Activated B cell treated with CpG ODN at 0.5 μM for 24 hours (primary cell): ENCODE measurements around the gene SERPINB11. TPM values are rescaled to one million over a fixed set of nuclear protein-coding genes. Genes with fewer than 3 reads are reported as not detected.

ENCODE experiments used
- ATAC-seq: fragments of 200-7000 bp; cut with Tn5 transposase; one replicate; pipeline ENCODE4 v1.10.0; 2021; ENCODE audit warnings: low read depth, mild to moderate bottlenecking, moderate library complexity
- CTCF ChIA-PET: fragments of 350-600 bp; sonication (Branson Sonifier 250); formaldehyde crosslinking; loops from one replicate; lab custom pipeline; 2021; ENCODE audit warnings: antibody characterized with exemption; lab: Charles Lee
- POLR2A ChIA-PET: fragments of 350-600 bp; sonication (Branson Sonifier 250); formaldehyde crosslinking; loops from one replicate; lab custom pipeline; 2021; ENCODE audit warnings: antibody characterized with exemption; lab: Charles Lee
- DNase-seq: peaks from one replicate; pipeline ENCODE4 v3.0.0; 2022
- H3K27ac Mint-ChIP-seq: one replicate; pipeline ENCODE4 v1.8.0; 2020; ENCODE audit warnings: mixed read lengths
- H3K27me3 Mint-ChIP-seq: one replicate; pipeline ENCODE4 v1.8.0; 2021; ENCODE audit warnings: mixed read lengths
- H3K36me3 Mint-ChIP-seq: one replicate; pipeline ENCODE4 v1.8.0; 2021; ENCODE audit warnings: low read depth, mixed read lengths
- H3K4me1 Mint-ChIP-seq: one replicate; pipeline ENCODE4 v1.8.0; 2021; ENCODE audit warnings: mixed read lengths
- H3K4me3 Mint-ChIP-seq: one replicate; pipeline ENCODE4 v1.8.0; 2020; ENCODE audit warnings: mild to moderate bottlenecking, mixed read lengths
- H3K9me3 Mint-ChIP-seq: one replicate; pipeline ENCODE4 v1.8.0; 2020; ENCODE audit warnings: mixed read lengths
- intact Hi-C: fragments of 100-400 bp; cut with micrococcal nuclease; formaldehyde crosslinking; loops from one replicate; pipeline ENCODE4 v1.15.1; 2024
- total RNA-seq: library from RNA; stranded (reverse); gene quantifications from 2 replicates; pipeline ENCODE4 v1.2.3, GENCODE V29; 2022
- TF ChIP-seq, protein P1 (sequence below): fragments of 200-600 bp; IDR thresholded peaks from one replicate; pipeline ENCODE4 v1.8.0; 2022; ENCODE audit warnings: antibody characterized with exemption, mild to moderate bottlenecking

The SERPINB11 gene
- total RNA-seq, 1 donor from 2014 or later: not detected

DNA sequence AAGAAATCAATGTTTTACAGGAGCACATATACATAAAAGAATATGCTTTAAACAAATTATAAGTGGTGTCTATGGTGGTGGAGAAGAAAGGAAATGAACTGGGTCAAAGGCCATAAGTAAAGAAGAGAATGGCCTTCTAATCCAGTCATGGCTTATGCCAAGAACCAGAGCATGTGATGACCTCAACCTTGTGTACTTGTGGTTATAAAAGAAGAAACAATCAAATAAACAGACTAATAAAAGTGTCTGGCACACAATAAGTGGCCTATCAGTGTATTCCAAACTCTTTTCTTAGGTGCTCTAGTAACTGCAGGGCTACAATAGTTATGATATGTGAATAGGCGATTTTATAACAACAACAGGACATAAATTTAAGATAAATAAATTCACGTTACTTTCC lies 2.6 kb downstream of the SERPINB11 start:
- no peak for DNase-seq
- no peaks in the 10 kb centered on the region for H3K27me3 Mint-ChIP-seq
- intact Hi-C loops: no loop called here
- no peaks in the 10 kb centered on the region for H3K4me1 Mint-ChIP-seq
- H3K4me3 Mint-ChIP-seq: no peak overlapping the region
- POLR2A ChIA-PET: no interaction called here
- no peaks in the 10 kb centered on the region for H3K9me3 Mint-ChIP-seq
- H3K27ac Mint-ChIP-seq: no peak overlapping the region
- ATAC-seq: no peak
- TF ChIP-seq, protein P1, sequence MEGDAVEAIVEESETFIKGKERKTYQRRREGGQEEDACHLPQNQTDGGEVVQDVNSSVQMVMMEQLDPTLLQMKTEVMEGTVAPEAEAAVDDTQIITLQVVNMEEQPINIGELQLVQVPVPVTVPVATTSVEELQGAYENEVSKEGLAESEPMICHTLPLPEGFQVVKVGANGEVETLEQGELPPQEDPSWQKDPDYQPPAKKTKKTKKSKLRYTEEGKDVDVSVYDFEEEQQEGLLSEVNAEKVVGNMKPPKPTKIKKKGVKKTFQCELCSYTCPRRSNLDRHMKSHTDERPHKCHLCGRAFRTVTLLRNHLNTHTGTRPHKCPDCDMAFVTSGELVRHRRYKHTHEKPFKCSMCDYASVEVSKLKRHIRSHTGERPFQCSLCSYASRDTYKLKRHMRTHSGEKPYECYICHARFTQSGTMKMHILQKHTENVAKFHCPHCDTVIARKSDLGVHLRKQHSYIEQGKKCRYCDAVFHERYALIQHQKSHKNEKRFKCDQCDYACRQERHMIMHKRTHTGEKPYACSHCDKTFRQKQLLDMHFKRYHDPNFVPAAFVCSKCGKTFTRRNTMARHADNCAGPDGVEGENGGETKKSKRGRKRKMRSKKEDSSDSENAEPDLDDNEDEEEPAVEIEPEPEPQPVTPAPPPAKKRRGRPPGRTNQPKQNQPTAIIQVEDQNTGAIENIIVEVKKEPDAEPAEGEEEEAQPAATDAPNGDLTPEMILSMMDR: no peak
- CTCF ChIA-PET: no interaction called here
- no peaks in the 10 kb centered on the region for H3K36me3 Mint-ChIP-seq

DNA sequence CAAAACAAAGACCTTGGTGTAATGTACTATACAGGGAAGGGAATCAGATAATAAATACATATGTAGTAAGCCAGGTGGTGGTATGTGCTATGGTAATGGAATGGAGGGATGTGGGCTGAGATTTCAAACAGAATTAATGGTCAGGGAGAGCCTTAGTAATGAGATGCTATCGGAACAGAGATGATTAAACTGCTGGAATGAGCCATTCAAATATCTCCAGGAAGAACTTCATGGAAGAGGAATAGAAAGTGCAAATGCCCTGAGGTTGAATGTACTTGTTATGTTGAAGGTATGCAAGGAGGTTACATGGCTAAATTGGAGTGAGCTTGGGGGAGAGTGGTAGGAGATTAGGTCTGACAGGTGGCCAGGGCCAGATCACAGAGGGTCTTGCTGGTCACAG lies 5.1 kb downstream of the SERPINB11 start:
- no peak overlapping the region for H3K27ac Mint-ChIP-seq
- TF ChIP-seq, protein P1: no peak
- no peak overlapping the region for H3K4me3 Mint-ChIP-seq
- H3K36me3 Mint-ChIP-seq: no peaks in the 10 kb centered on the region
- no peaks in the 10 kb centered on the region for H3K4me1 Mint-ChIP-seq
- no peak for DNase-seq
- ATAC-seq: no peak
- POLR2A ChIA-PET: no interaction called here
- intact Hi-C loops: no loop called here
- no peaks in the 10 kb centered on the region for H3K9me3 Mint-ChIP-seq
- no peaks in the 10 kb centered on the region for H3K27me3 Mint-ChIP-seq
- CTCF ChIA-PET: no interaction called here

DNA sequence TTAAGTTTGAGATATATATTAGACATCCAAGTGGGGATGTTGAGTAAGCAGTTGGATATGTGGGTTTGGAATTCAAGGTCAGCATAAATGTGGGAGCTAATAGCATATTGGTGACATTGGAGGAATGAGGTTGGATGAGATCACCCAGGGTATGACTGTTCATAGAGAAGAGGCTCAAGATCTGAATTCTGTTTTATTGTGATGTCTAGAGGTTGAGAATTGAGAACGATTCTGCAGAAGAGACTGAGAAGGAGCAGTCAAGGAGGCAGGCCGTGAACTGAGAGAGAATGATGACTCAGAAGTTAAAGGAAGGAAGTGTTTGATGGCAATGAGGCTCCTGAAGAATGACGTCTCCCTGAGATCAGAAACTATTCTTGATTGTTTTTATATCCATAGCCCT lies 5.9 kb downstream of the SERPINB11 start:
- no peak overlapping the region for H3K27ac Mint-ChIP-seq
- ATAC-seq: no peak
- TF ChIP-seq, protein P1: no peak
- H3K9me3 Mint-ChIP-seq: peaks cover 4% of the 10 kb centered on the region
- intact Hi-C loops: no loop called here
- DNase-seq: no peak
- H3K36me3 Mint-ChIP-seq: no peaks in the 10 kb centered on the region
- H3K4me1 Mint-ChIP-seq: no peaks in the 10 kb centered on the region
- no peaks in the 10 kb centered on the region for H3K27me3 Mint-ChIP-seq
- ChIA-PET CTCF (no interaction called here), POLR2A (no interaction called here)
- H3K4me3 Mint-ChIP-seq: no peak overlapping the region

DNA sequence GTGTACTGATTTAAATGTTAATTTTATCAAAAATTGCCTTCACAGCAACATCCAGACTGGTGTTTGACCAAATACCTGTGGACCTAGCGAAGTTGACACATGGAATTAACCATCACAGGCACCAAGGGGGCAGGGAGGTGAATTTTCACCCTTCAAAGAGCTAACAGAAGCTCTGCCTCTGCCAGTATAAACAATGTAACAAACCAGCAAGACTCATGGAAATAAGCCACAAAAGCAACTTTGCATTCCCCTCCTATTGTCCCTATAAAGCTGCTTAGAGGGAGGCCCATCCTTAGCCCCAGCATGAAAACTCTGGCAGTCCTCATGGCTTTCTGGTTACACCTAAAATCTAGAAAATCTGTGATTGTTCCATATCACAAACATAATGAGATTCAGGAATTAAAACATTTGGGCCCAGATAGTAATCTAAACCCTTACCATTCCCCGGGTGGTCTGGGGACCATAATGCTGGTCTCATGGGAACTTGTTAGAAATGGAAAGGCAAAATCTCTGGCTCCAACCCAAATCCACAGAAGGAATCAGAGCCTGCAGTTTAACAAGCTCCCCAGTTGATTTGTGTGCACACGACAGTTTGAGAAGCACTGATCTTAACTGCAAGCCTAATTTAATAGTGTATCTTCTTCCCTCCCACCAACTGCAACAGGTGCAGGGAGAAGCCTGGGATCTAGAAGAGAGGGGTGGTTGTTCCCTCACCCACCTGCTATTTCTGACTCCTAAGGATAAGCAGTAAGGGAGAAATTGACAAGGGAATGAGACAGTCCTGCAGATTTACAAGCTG lies 23.1 kb downstream of the SERPINB11 start:
- no peaks in the 10 kb centered on the region for H3K27me3 Mint-ChIP-seq
- ChIA-PET CTCF (no interaction called here), POLR2A (no interaction called here)
- no peaks in the 10 kb centered on the region for H3K4me1 Mint-ChIP-seq
- intact Hi-C loops: no loop called here
- no peaks in the 10 kb centered on the region for H3K36me3 Mint-ChIP-seq
- H3K4me3 Mint-ChIP-seq: no peak overlapping the region
- no peaks in the 10 kb centered on the region for H3K9me3 Mint-ChIP-seq
- TF ChIP-seq, protein P1: no peak
- no peak overlapping the region for H3K27ac Mint-ChIP-seq
- no peak for ATAC-seq
- no peak for DNase-seq

DNA sequence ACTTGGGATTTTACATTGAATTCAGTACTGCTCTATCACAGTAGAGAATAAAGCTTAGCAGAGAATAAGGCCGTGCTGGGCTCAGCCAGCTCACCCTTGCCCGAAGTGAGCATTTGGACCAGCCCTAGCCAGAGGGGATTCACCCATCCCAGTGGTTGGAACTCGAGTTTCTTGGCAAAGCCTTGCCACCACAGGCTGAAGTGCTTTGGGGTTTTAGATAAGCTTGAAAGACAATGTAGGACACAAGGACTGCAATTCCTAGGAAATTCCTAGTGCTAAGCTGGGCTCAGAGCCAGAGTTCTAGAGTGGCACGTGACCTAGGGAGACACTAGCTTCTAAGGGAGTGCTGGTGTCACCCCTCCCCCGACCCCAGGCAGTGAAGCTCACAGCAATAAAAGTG lies 28.0 kb downstream of the SERPINB11 start:
- ChIA-PET POLR2A (no interaction called here), CTCF (no interaction called here)
- H3K36me3 Mint-ChIP-seq: no peaks in the 10 kb centered on the region
- TF ChIP-seq, protein P1: no peak
- no peaks in the 10 kb centered on the region for H3K4me1 Mint-ChIP-seq
- no peaks in the 10 kb centered on the region for H3K27me3 Mint-ChIP-seq
- H3K27ac Mint-ChIP-seq: no peak overlapping the region
- DNase-seq (no peak), ATAC-seq (no peak)
- intact Hi-C loops: no loop called here
- H3K9me3 Mint-ChIP-seq: peaks cover 2% of the 10 kb centered on the region
- H3K4me3 Mint-ChIP-seq: no peak overlapping the region
